Hindlimb muscle (tissue), 1 donor: ENCODE data around the gene RNASE13. TPM values are rescaled to one million over a fixed set of nuclear protein-coding genes. Genes with fewer than 3 reads are reported as not detected.
A peak's percentile ranks its signal among the peaks of the same experiment; 100 is the strongest.
"Not testable (repeated sequence)": the region's sequence is repeated elsewhere in the genome, so short reads cannot be mapped to it uniquely, and the experiment has no call there.

Source experiments
- DNase-seq: peaks from one replicate; pipeline ENCODE4 v3.0.0-alpha.2; 2013
- polyA plus RNA-seq: library from polyadenylated mRNA; unstranded; fragments of 120-200 nt; gene quantifications from one replicate; pipeline ENCODE4 v1.2.1, GENCODE V29; 2013; ENCODE audit not compliant: insufficient read length

RNASE13 gene
- polyA plus RNA-seq, 1 donor, result 0.21 TPM

- not testable (repeated sequence) for DNase-seq
Measured at GRCh38 chr14:21040941-21041340, 6.3 kb upstream of the RNASE13 start.

- DNase-seq, result no peak
Measured at GRCh38 chr14:21040370-21040925, 5.8 kb upstream of the RNASE13 start.

- peak; percentile 74 for DNase-seq
Measured at GRCh38 chr14:21039585-21040369, 5.2 kb upstream of the RNASE13 start.

- peak; percentile 91 for DNase-seq
Measured at GRCh38 chr14:21038441-21039422, 4.1 kb upstream of the RNASE13 start.

GRCh38 chr14:21037156-21037555 is 2.5 kb upstream of the RNASE13 start:
- DNase-seq, result no peak

- no peak for DNase-seq
Measured at GRCh38 chr14:21036751-21037150, 2.1 kb upstream of the RNASE13 start.

GRCh38 chr14:21033133-21033698 is 1.4 kb downstream of the RNASE13 start:
- DNase-seq, result no peak

GRCh38 chr14:21032326-21033132 is 2.1 kb downstream of the RNASE13 start:
- DNase-seq, result no peak

- DNase-seq, result no peak
Measured at GRCh38 chr14:21030531-21030930, 4.1 kb downstream of the RNASE13 start.

GRCh38 chr14:21029917-21030316 is 4.7 kb downstream of the RNASE13 start, which contains the start of gene TPPP2:
TSS of gene TPPP2 (plus strand) at chr14:21030217. CDS start at chr14:21030582, 365 bp downstream.
- DNase-seq, result no peak

GRCh38 chr14:21026988-21027315 is 7.7 kb downstream of the RNASE13 start:
- DNase-seq, result no peak

- no peak for DNase-seq
Measured at GRCh38 chr14:21026274-21026987, 8.2 kb downstream of the RNASE13 start.

GRCh38 chr14:21025371-21026273 is 9.0 kb downstream of the RNASE13 start:
- DNase-seq, result peak; percentile 43

- peak; percentile 68 for DNase-seq
Measured at GRCh38 chr14:21024585-21025370, 9.8 kb downstream of the RNASE13 start, which contains the start of gene NDRG2. TSS of gene NDRG2 (minus strand) at chr14:21025061. CDS start at chr14:21023315, 1,746 bp downstream.

- no peak for DNase-seq
Measured at GRCh38 chr14:21023817-21024584, 10.6 kb downstream of the RNASE13 start.

- no peak for DNase-seq
Measured at GRCh38 chr14:21023174-21023573, 11.4 kb downstream of the RNASE13 start.

- no peak for DNase-seq
Measured at GRCh38 chr14:21022686-21023085, 11.9 kb downstream of the RNASE13 start.

GRCh38 chr14:21020977-21021545 is 13.5 kb downstream of the RNASE13 start:
- DNase-seq, result no peak
